Naive B cell (primary cell): Measurements from ENCODE around the gene A2ML1. TPM values are rescaled to one million over a fixed set of nuclear protein-coding genes. Genes with fewer than 3 reads are reported as not detected.
"Not testable (repeated sequence)": the region's sequence is repeated elsewhere in the genome, so short reads cannot be mapped to it uniquely, and the experiment has no call there.

ENCODE experiments used
- ATAC-seq, 2 donors: fragments of 150-1000 bp; cut with Tn5 transposase; 2 replicates each; pipeline ENCODE4 v1.10.0; 2021; ENCODE audit warnings: low read depth in 2 of 2, mild to moderate bottlenecking in 2 of 2, moderate library complexity in 2 of 2
- DNase-seq: peaks from one replicate; pipeline ENCODE4 v3.0.0; 2022
- H3K27ac Mint-ChIP-seq, 6 donors: one replicate each; pipeline ENCODE4 v1.8.0; 2020 to 2022; ENCODE audit warnings: mild to moderate bottlenecking in 6 of 6, mixed read lengths in 6 of 6, moderate library complexity in 5 of 6, inconsistent platforms in 2 of 6
- H3K27me3 Mint-ChIP-seq, 3 donors: one replicate each; pipeline ENCODE4 v1.8.0; 2021 to 2022; ENCODE audit warnings: mixed read lengths in 3 of 3, mild to moderate bottlenecking in 1 of 3
- H3K36me3 Mint-ChIP-seq, 2 donors: one replicate each; pipeline ENCODE4 v1.8.0; 2020 to 2022; ENCODE audit warnings: mixed read lengths in 2 of 2, inconsistent platforms in 1 of 2, mild to moderate bottlenecking in 1 of 2
- H3K4me1 Mint-ChIP-seq, 3 donors: one replicate each; pipeline ENCODE4 v1.8.0; 2020 to 2022; ENCODE audit warnings: mixed read lengths in 3 of 3, inconsistent platforms in 1 of 3, mild to moderate bottlenecking in 1 of 3, moderate library complexity in 1 of 3
- H3K4me3 Mint-ChIP-seq, 8 donors: one replicate each; pipeline ENCODE4 v1.8.0; 2020 to 2022; ENCODE audit warnings: mild to moderate bottlenecking in 8 of 8, mixed read lengths in 8 of 8, moderate library complexity in 8 of 8, inconsistent platforms in 2 of 8
- H3K9me3 Mint-ChIP-seq, 7 donors: one replicate each; pipeline ENCODE4 v1.8.0; 2020 to 2022; ENCODE audit warnings: mixed read lengths in 7 of 7, mild to moderate bottlenecking in 5 of 7, inconsistent platforms in 2 of 7, moderate library complexity in 1 of 7
- polyA plus RNA-seq, 6 donors: library from polyadenylated mRNA; unstranded; fragments of 300-500 nt; fragmentation: Illumina TruSeq; gene quantifications; one replicate each; pipeline ENCODE4 v1.2.3, GENCODE V29; 2021; ENCODE audit warnings: low read depth in 6 of 6

A2ML1 gene
- polyA plus RNA-seq, 6 donors from 2014 or later = not detected

- Mint-ChIP-seq H3K27ac (no peak overlapping the region), H3K9me3 (peaks cover 0 to 4% (median 0%) of the 10 kb centered on the region in 7 donors), H3K4me3 (no peak overlapping the region), H3K27me3 (peaks cover 0 to 10% (median 0%) of the 10 kb centered on the region in 3 donors), H3K4me1 (peaks cover 5 to 7% (median 6%) of the 10 kb centered on the region in 3 donors), H3K36me3 (no peaks in the 10 kb centered on the region)
- ATAC-seq = no peak
- no peak for DNase-seq
Observed at GRCh38 chr12:8886502-8887284, 64.3 kb downstream of the A2ML1 start.

GRCh38 chr12:8887285-8887715, 64.9 kb downstream of the A2ML1 start:
- peaks cover 5 to 7% (median 6%) of the 10 kb centered on the region in 3 donors for H3K4me1 Mint-ChIP-seq
- peaks cover 0 to 4% (median 0%) of the 10 kb centered on the region in 7 donors for H3K9me3 Mint-ChIP-seq
- H3K4me3 Mint-ChIP-seq = no peak overlapping the region
- H3K27ac Mint-ChIP-seq = no peak overlapping the region
- ATAC-seq (no peak), DNase-seq (no peak)
- H3K27me3 Mint-ChIP-seq = peaks cover 0 to 10% (median 0%) of the 10 kb centered on the region in 3 donors
- H3K36me3 Mint-ChIP-seq = no peaks in the 10 kb centered on the region

GRCh38 chr12:8890313-8891085, 68.1 kb downstream of the A2ML1 start:
- Mint-ChIP-seq H3K27ac (peak overlapping the region in 5 of 6 donors; percentile 1 to 79 (median 48)), H3K9me3 (no peaks in the 10 kb centered on the region), H3K27me3 (no peaks in the 10 kb centered on the region), H3K36me3 (no peaks in the 10 kb centered on the region), H3K4me1 (peaks cover 5 to 7% (median 6%) of the 10 kb centered on the region in 3 donors), H3K4me3 (peak overlapping the region; percentile 77 to 94 (median 88))
- ATAC-seq (peak; percentile 75 to 80), DNase-seq (peak; percentile 64)

GRCh38 chr12:8891976-8892375, 69.6 kb downstream of the A2ML1 start:
- ATAC-seq = no peak
- Mint-ChIP-seq H3K27me3 (peaks cover 0 to 1% (median 0%) of the 10 kb centered on the region in 3 donors), H3K9me3 (no peaks in the 10 kb centered on the region), H3K4me3 (peak overlapping the region in 1 of 8 donors; percentile 47), H3K27ac (no peak overlapping the region), H3K36me3 (no peaks in the 10 kb centered on the region), H3K4me1 (peaks cover 5 to 7% (median 6%) of the 10 kb centered on the region in 3 donors)
- no peak for DNase-seq

GRCh38 chr12:8894378-8894777, 72.0 kb downstream of the A2ML1 start:
- Mint-ChIP-seq H3K4me1 (peaks cover 5 to 7% (median 6%) of the 10 kb centered on the region in 3 donors), H3K4me3 (no peak overlapping the region), H3K27ac (no peak overlapping the region), H3K9me3 (no peaks in the 10 kb centered on the region), H3K27me3 (peaks cover 0 to 14% (median 4%) of the 10 kb centered on the region in 3 donors), H3K36me3 (no peaks in the 10 kb centered on the region)
- ATAC-seq (no peak), DNase-seq (no peak)

GRCh38 chr12:8894986-8895385, 72.6 kb downstream of the A2ML1 start:
- H3K27me3 Mint-ChIP-seq = peaks cover 0 to 14% (median 4%) of the 10 kb centered on the region in 3 donors
- no peak overlapping the region for H3K27ac Mint-ChIP-seq

GRCh38 chr12:8897081-8897480, 74.7 kb downstream of the A2ML1 start:
- peaks cover 0 to 14% (median 5%) of the 10 kb centered on the region in 7 donors for H3K9me3 Mint-ChIP-seq
- peaks cover 5 to 8% (median 7%) of the 10 kb centered on the region in 3 donors for H3K4me1 Mint-ChIP-seq
- no peak overlapping the region for H3K4me3 Mint-ChIP-seq
- peaks cover 0 to 14% (median 4%) of the 10 kb centered on the region in 3 donors for H3K27me3 Mint-ChIP-seq
- no peak for DNase-seq
- no peaks in the 10 kb centered on the region for H3K36me3 Mint-ChIP-seq
- no peak for ATAC-seq
- peak overlapping the region in 1 of 6 donors; percentile 47 for H3K27ac Mint-ChIP-seq

More at GRCh38 chr12:8894986-8895385, 72.6 kb downstream of the A2ML1 start:
- DNase-seq (no peak), ATAC-seq (no peak)
- H3K4me3 Mint-ChIP-seq = no peak overlapping the region
- peaks cover 0 to 4% (median 2%) of the 10 kb centered on the region in 7 donors for H3K9me3 Mint-ChIP-seq
- peaks cover 9 to 11% (median 9%) of the 10 kb centered on the region in 3 donors for H3K4me1 Mint-ChIP-seq
- H3K36me3 Mint-ChIP-seq = no peaks in the 10 kb centered on the region

- DNase-seq = no peak
- H3K36me3 Mint-ChIP-seq = peaks cover 9 to 16% of the 10 kb centered on the region in 2 donors
- peak overlapping the region in 2 of 6 donors; percentile 79 to 86 for H3K27ac Mint-ChIP-seq
- peaks cover 11 to 22% (median 15%) of the 10 kb centered on the region in 7 donors for H3K9me3 Mint-ChIP-seq
- H3K4me3 Mint-ChIP-seq = no peak overlapping the region
- ATAC-seq = no peak
- H3K27me3 Mint-ChIP-seq = peaks cover 0 to 14% (median 4%) of the 10 kb centered on the region in 3 donors
- H3K4me1 Mint-ChIP-seq = peaks cover 24 to 32% (median 32%) of the 10 kb centered on the region in 3 donors
Observed at GRCh38 chr12:8899830-8900229, 77.4 kb downstream of the A2ML1 start.

GRCh38 chr12:8902703-8903102, 80.3 kb downstream of the A2ML1 start:
- peaks cover 11 to 22% (median 15%) of the 10 kb centered on the region in 7 donors for H3K9me3 Mint-ChIP-seq
- H3K4me3 Mint-ChIP-seq = peak overlapping the region; percentile 43 to 82 (median 58)
- H3K27me3 Mint-ChIP-seq = not testable (repeated sequence)
- H3K36me3 Mint-ChIP-seq = peaks cover 9 to 16% of the 10 kb centered on the region in 2 donors
- peak; percentile 92 to 94 for ATAC-seq
- H3K27ac Mint-ChIP-seq = peak overlapping the region; percentile 74 to 97 (median 90)
- peak; percentile 68 for DNase-seq
- H3K4me1 Mint-ChIP-seq = peaks cover 31 to 52% (median 41%) of the 10 kb centered on the region in 3 donors

GRCh38 chr12:8903646-8904045, 81.2 kb downstream of the A2ML1 start:
- peaks cover 31 to 53% (median 41%) of the 10 kb centered on the region in 3 donors for H3K4me1 Mint-ChIP-seq
- H3K36me3 Mint-ChIP-seq = peaks cover 9 to 16% of the 10 kb centered on the region in 2 donors
- peaks cover 0 to 4% (median 4%) of the 10 kb centered on the region in 3 donors for H3K27me3 Mint-ChIP-seq
- peaks cover 11 to 22% (median 15%) of the 10 kb centered on the region in 7 donors for H3K9me3 Mint-ChIP-seq
- DNase-seq = no peak
- peak overlapping the region in 6 of 8 donors; percentile 13 to 71 (median 55) for H3K4me3 Mint-ChIP-seq
- ATAC-seq = no peak
- H3K27ac Mint-ChIP-seq = peak overlapping the region; percentile 72 to 97 (median 84)

GRCh38 chr12:8904665-8905064, 82.2 kb downstream of the A2ML1 start:
- ATAC-seq = no peak
- Mint-ChIP-seq H3K27me3 (no peaks in the 10 kb centered on the region), H3K27ac (peak overlapping the region in 2 of 6 donors; percentile 8 to 65), H3K9me3 (peaks cover 11 to 22% (median 14%) of the 10 kb centered on the region in 7 donors), H3K36me3 (peaks cover 9 to 16% of the 10 kb centered on the region in 2 donors), H3K4me1 (peaks cover 30 to 53% (median 41%) of the 10 kb centered on the region in 3 donors), H3K4me3 (peak overlapping the region in 6 of 8 donors; percentile 9 to 69 (median 51))
- DNase-seq = no peak

GRCh38 chr12:8905546-8905945, 83.1 kb downstream of the A2ML1 start:
- ATAC-seq (no peak), DNase-seq (no peak)
- H3K27ac Mint-ChIP-seq = no peak overlapping the region
- H3K27me3 Mint-ChIP-seq = no peaks in the 10 kb centered on the region
- H3K9me3 Mint-ChIP-seq = peaks cover 7 to 19% (median 12%) of the 10 kb centered on the region in 7 donors
- H3K4me1 Mint-ChIP-seq = peaks cover 25 to 47% (median 33%) of the 10 kb centered on the region in 3 donors
- peak overlapping the region in 2 of 8 donors; percentile 41 to 69 for H3K4me3 Mint-ChIP-seq
- H3K36me3 Mint-ChIP-seq = peaks cover 9 to 16% of the 10 kb centered on the region in 2 donors
